DND-41 (cell line): ENCODE measurements around the gene ZBED4.

ENCODE experiments used
- ATAC-seq: fragments of 200-7000 bp; cut with Tn5 transposase; 3 replicates; pipeline ENCODE4 v1.9.1; 2021; ENCODE audit warnings: low read depth; ENCODE audit not compliant: insufficient read depth
- DNase-seq: peaks from one replicate; pipeline ENCODE4 v3.0.0-alpha.2; 2020
- H2AFZ ChIP-seq: 2 replicates; pipeline ENCODE4 v1.6.0; 2012; ENCODE audit warnings: low read depth, low read length
- H3K27ac ChIP-seq: 2 replicates; pipeline ENCODE4 v1.5.1; 2012; ENCODE audit warnings: low read length, inconsistent platforms
- H3K27me3 ChIP-seq: fragments of 200-600 bp; sonication (generic); 2 replicates; pipeline ENCODE4 v1.6.0; 2012; ENCODE audit warnings: low read length, mild to moderate bottlenecking, inconsistent platforms; ENCODE audit not compliant: insufficient read depth, poor library complexity
- H3K36me3 ChIP-seq: 2 replicates; pipeline ENCODE4 v1.5.1; 2012; ENCODE audit warnings: low read length, inconsistent platforms; ENCODE audit not compliant: insufficient read depth
- H3K4me1 ChIP-seq: 2 replicates; pipeline ENCODE4 v1.5.1; 2012; ENCODE audit warnings: mild to moderate bottlenecking, low read length; ENCODE audit not compliant: insufficient read depth
- H3K4me2 ChIP-seq: 2 replicates; pipeline ENCODE4 v1.6.0; 2012; ENCODE audit warnings: mild to moderate bottlenecking, moderate library complexity, low read length, inconsistent platforms; ENCODE audit not compliant: insufficient read depth
- H3K4me3 ChIP-seq, 2 experiments: fragments of 200-600 bp in 1 of 2; shearing (Covaris generic) in 1 of 2; 2 replicates each; pipeline ENCODE4 v1.5.1; 2012 to 2016; ENCODE audit warnings: inconsistent platforms in 2 of 2, low read length in 2 of 2, mild to moderate bottlenecking in 2 of 2, low read depth in 1 of 2, moderate library complexity in 1 of 2
- H3K79me2 ChIP-seq: 2 replicates; pipeline ENCODE4 v1.6.0; 2012; ENCODE audit warnings: low read length, inconsistent platforms; ENCODE audit not compliant: insufficient read depth
- H3K9ac ChIP-seq: 2 replicates; pipeline ENCODE4 v1.6.0; 2012; ENCODE audit warnings: low read depth, mild to moderate bottlenecking, inconsistent platforms, low read length, moderate library complexity
- H3K9me3 ChIP-seq: 2 replicates; pipeline ENCODE4 v1.5.1; 2012; ENCODE audit warnings: low read length, moderate library complexity, mild to moderate bottlenecking, inconsistent platforms; ENCODE audit not compliant: insufficient read depth, severe bottlenecking
- H4K20me1 ChIP-seq: 2 replicates; pipeline ENCODE4 v1.6.0; 2012; ENCODE audit warnings: low read length; ENCODE audit not compliant: insufficient read depth
- EZH2 ChIP-seq: IDR thresholded peaks from 3 replicates; pipeline ENCODE4 v1.6.1; 2012; ENCODE audit warnings: borderline replicate concordance, low read depth, mild to moderate bottlenecking, moderate library complexity, low read length, inconsistent platforms; ENCODE audit not compliant: severe bottlenecking
- TF ChIP-seq, protein P1 (sequence below): IDR thresholded peaks from 2 replicates; pipeline ENCODE4 v1.5.1; 2012; ENCODE audit warnings: borderline replicate concordance, low read length, moderate library complexity, mild to moderate bottlenecking; ENCODE audit not compliant: poor library complexity, severe bottlenecking; ENCODE audit errors: extremely low read depth

ZBED4 gene

GRCh38 chr22:49871482-49871881, 17.8 kb downstream of the ZBED4 start:
- Histone ChIP-seq H3K27me3 (no peaks in the 10 kb centered on the region), H3K4me1 (peaks cover 33% of the 10 kb centered on the region), H3K4me3 (no peak overlapping the region), H4K20me1 (peaks cover 48% of the 10 kb centered on the region; the same call in 1 of the 2 replicates), H3K36me3 (peaks cover 10% of the 10 kb centered on the region; the same call in 1 of the 2 replicates), H3K9me3 (no peaks in the 10 kb centered on the region), H3K9ac (no peak overlapping the region), H3K79me2 (peaks cover 99% of the 10 kb centered on the region), H2AFZ (no peak overlapping the region), H3K27ac (no peak overlapping the region), H3K4me2 (no peak overlapping the region)
- TF ChIP-seq, protein P1, sequence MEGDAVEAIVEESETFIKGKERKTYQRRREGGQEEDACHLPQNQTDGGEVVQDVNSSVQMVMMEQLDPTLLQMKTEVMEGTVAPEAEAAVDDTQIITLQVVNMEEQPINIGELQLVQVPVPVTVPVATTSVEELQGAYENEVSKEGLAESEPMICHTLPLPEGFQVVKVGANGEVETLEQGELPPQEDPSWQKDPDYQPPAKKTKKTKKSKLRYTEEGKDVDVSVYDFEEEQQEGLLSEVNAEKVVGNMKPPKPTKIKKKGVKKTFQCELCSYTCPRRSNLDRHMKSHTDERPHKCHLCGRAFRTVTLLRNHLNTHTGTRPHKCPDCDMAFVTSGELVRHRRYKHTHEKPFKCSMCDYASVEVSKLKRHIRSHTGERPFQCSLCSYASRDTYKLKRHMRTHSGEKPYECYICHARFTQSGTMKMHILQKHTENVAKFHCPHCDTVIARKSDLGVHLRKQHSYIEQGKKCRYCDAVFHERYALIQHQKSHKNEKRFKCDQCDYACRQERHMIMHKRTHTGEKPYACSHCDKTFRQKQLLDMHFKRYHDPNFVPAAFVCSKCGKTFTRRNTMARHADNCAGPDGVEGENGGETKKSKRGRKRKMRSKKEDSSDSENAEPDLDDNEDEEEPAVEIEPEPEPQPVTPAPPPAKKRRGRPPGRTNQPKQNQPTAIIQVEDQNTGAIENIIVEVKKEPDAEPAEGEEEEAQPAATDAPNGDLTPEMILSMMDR = no peak
- no peak for TF ChIP-seq EZH2
- DNase-seq (no peak), ATAC-seq (no peak)

DNA sequence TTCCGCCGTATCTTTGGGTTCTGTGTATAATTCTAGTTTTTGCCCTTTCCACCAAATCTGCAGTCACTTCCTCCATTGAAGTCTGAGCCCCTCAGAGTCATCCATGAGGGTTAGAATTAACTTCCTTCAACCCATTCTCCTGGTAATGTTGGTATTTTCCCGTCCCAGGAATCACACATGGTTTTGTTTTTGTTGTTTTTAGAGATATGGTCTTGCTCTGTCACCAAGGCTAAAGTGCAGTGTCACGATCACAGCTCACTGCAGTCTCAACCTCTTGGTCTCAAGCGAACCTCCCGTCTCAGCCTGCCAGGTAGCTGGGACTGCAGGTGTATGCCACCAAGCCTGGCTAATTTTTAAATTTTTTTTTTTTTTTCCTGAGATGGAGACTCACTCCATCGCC, 18.7 kb downstream of the ZBED4 start:
- H3K9me3 ChIP-seq = no peaks in the 10 kb centered on the region
- no peak overlapping the region for H3K27ac ChIP-seq
- peaks cover 97% of the 10 kb centered on the region for H3K79me2 ChIP-seq
- no peak overlapping the region for H3K4me2 ChIP-seq
- no peaks in the 10 kb centered on the region for H3K27me3 ChIP-seq
- H3K4me1 ChIP-seq = peaks cover 24% of the 10 kb centered on the region
- TF ChIP-seq EZH2 = no peak
- TF ChIP-seq, protein P1 = no peak
- no peak overlapping the region for H2AFZ ChIP-seq
- peaks cover 40% of the 10 kb centered on the region; the same call in 1 of the 2 replicates for H4K20me1 ChIP-seq
- DNase-seq = no peak
- no peak overlapping the region for H3K9ac ChIP-seq
- ATAC-seq = no peak
- H3K36me3 ChIP-seq = peaks cover 7% of the 10 kb centered on the region; the same call in 1 of the 2 replicates
- H3K4me3 ChIP-seq = no peak overlapping the region

DNA sequence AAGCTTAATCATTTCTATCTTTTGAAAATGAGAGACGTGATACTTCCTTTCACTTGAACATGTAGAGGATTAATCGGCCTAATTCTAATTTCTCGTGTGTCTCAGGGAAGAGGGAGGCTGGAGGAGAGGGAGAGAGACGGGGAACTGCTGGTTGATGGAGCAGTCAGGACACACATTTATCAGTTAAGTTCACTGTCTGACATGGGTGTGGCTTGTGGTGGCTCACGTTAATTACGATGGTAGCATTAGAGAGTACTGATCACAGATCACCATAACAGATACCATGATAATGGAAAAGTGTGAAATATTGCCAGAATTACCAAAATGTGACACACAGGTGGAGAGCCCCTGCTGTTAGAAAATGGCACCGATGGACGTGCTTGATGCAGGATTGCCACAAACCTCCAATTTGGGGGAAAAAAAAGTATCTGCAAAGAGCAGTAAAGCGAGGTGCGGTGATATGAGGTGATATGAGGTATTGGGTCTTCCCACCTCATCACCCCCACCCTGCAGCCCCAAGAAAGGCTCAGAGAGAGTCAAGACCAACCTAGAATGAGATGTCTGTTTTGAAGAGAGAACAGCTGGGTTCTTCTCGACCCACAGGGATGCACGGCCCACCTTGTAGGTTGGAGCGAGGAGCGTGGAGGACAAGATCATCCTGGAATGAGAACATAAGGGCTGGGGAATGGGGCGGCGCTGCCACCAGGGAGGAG, 19.7 kb downstream of the ZBED4 start:
- DNase-seq (no peak), ATAC-seq (no peak)
- H3K4me1 ChIP-seq = peaks cover 14% of the 10 kb centered on the region
- H3K79me2 ChIP-seq = peaks cover 97% of the 10 kb centered on the region
- H3K4me3 ChIP-seq = no peak overlapping the region
- no peaks in the 10 kb centered on the region for H3K9me3 ChIP-seq
- H3K27me3 ChIP-seq = no peaks in the 10 kb centered on the region
- H2AFZ ChIP-seq = no peak overlapping the region
- no peak overlapping the region for H3K4me2 ChIP-seq
- no peak overlapping the region for H3K27ac ChIP-seq
- peaks cover 11% of the 10 kb centered on the region for H3K36me3 ChIP-seq
- H3K9ac ChIP-seq = no peak overlapping the region
- no peak for TF ChIP-seq EZH2
- TF ChIP-seq, protein P1 = no peak
- peaks cover 36% of the 10 kb centered on the region; the same call in 1 of the 2 replicates for H4K20me1 ChIP-seq
